HEK293 (cell line): ENCODE results near the gene TACR2.

ENCODE experiments used
- CTCF ChIA-PET: fragments of 350-600 bp; formaldehyde crosslinking; extraction: SDS; loops from one replicate; lab custom pipeline; 2021; ENCODE audit warnings: antibody characterized with exemption; lab: Yijun Ruan, JAX
- POLR2A ChIA-PET: fragments of 300-600 bp; formaldehyde crosslinking; extraction: SDS; loops from one replicate; lab custom pipeline; 2020; ENCODE audit warnings: antibody characterized with exemption, inconsistent platforms; lab: Yijun Ruan, JAX
- H3K27ac ChIP-seq: fragments of 200-500 bp; sonication (Bioruptor generic); 2 replicates; pipeline ENCODE4 v1.5.1; 2014; ENCODE audit warnings: low read depth, low read length, control low read depth, inconsistent platforms; ENCODE audit errors: extremely low read depth
- H3K36me3 ChIP-seq, 2 experiments: fragments of 200-500 bp in 1 of 2; sonication (Bioruptor generic) in 1 of 2; 1 replicate in 1 of 2; 2 replicates in 1 of 2; pipeline ENCODE4 v1.5.1; 2014 to 2017; ENCODE audit warnings: inconsistent platforms in 2 of 2, low read length in 2 of 2; ENCODE audit not compliant: control insufficient read depth in 2 of 2, insufficient read depth in 1 of 2
- H3K4me1 ChIP-seq: fragments of 200-500 bp; sonication (Bioruptor generic); 2 replicates; pipeline ENCODE4 v1.5.1; 2014; ENCODE audit warnings: mild to moderate bottlenecking, low read length, inconsistent platforms; ENCODE audit not compliant: control insufficient read depth, insufficient read depth
- H3K4me3 ChIP-seq: 2 replicates; pipeline ENCODE4 v1.5.1; 2011; ENCODE audit warnings: low read depth, mild to moderate bottlenecking, control low read depth, low read length, moderate library complexity
- H3K9me3 ChIP-seq: fragments of 200-500 bp; sonication (Bioruptor generic); 2 replicates; pipeline ENCODE4 v1.5.1; 2014; ENCODE audit warnings: low read depth, low read length, inconsistent platforms; ENCODE audit not compliant: control insufficient read depth, insufficient read depth
- GFI1B ChIP-seq: fragments of 450-650 bp; formaldehyde crosslinking; IDR thresholded peaks from 2 replicates; pipeline ENCODE4 v1.5.1; 2016; ENCODE audit warnings: missing biosample characterization, missing genetic modification characterization
- OSR2 ChIP-seq: fragments of 450-650 bp; formaldehyde crosslinking; IDR thresholded peaks from 2 replicates; pipeline ENCODE4 v1.5.1; 2016; ENCODE audit warnings: missing biosample characterization, missing genetic modification characterization
- REPIN1 ChIP-seq: fragments of 450-650 bp; formaldehyde crosslinking; IDR thresholded peaks from 2 replicates; pipeline ENCODE4 v1.5.1; 2017; ENCODE audit warnings: missing biosample characterization, missing genetic modification characterization, low read depth
- SP2 ChIP-seq: fragments of 450-650 bp; formaldehyde crosslinking; IDR thresholded peaks from 2 replicates; pipeline ENCODE4 v1.5.1; 2016; ENCODE audit warnings: missing biosample characterization, missing genetic modification characterization
- YY1 ChIP-seq: fragments of 450-650 bp; formaldehyde crosslinking; IDR thresholded peaks from 2 replicates; pipeline ENCODE4 v1.5.1; 2018; ENCODE audit warnings: missing biosample characterization, missing genetic modification characterization
- ZBTB8A ChIP-seq: fragments of 450-650 bp; formaldehyde crosslinking; IDR thresholded peaks from 2 replicates; pipeline ENCODE4 v1.5.1; 2016; ENCODE audit warnings: missing biosample characterization, missing genetic modification characterization
- ZFP37 ChIP-seq: fragments of 450-650 bp; formaldehyde crosslinking; IDR thresholded peaks from 2 replicates; pipeline ENCODE4 v1.5.1; 2016; ENCODE audit warnings: missing biosample characterization, missing genetic modification characterization
- ZFP69B ChIP-seq: fragments of 450-650 bp; formaldehyde crosslinking; IDR thresholded peaks from 2 replicates; pipeline ENCODE4 v1.5.1; 2016; ENCODE audit warnings: missing biosample characterization, missing genetic modification characterization
- ZIC2 ChIP-seq: fragments of 450-650 bp; formaldehyde crosslinking; IDR thresholded peaks from 2 replicates; pipeline ENCODE4 v1.5.1; 2016; ENCODE audit warnings: missing biosample characterization, missing genetic modification characterization
- ZNF184 ChIP-seq: fragments of 450-650 bp; IDR thresholded peaks from 2 replicates; pipeline ENCODE4 v1.5.1; 2018; ENCODE audit warnings: missing biosample characterization, mild to moderate bottlenecking, missing genetic modification characterization
- ZNF2 ChIP-seq: fragments of 450-650 bp; formaldehyde crosslinking; IDR thresholded peaks from 2 replicates; pipeline ENCODE4 v1.5.1; 2016; ENCODE audit warnings: missing biosample characterization, missing genetic modification characterization
- ZNF239 ChIP-seq: fragments of 450-650 bp; formaldehyde crosslinking; IDR thresholded peaks from 2 replicates; pipeline ENCODE4 v1.5.1; 2016; ENCODE audit warnings: missing biosample characterization, missing genetic modification characterization
- ZNF341 ChIP-seq: fragments of 450-650 bp; formaldehyde crosslinking; IDR thresholded peaks from 2 replicates; pipeline ENCODE4; 2016; ENCODE audit warnings: low read depth, missing biosample characterization, missing genetic modification characterization
- ZNF391 ChIP-seq: fragments of 450-650 bp; formaldehyde crosslinking; IDR thresholded peaks from 2 replicates; pipeline ENCODE4 v1.5.1; 2016; ENCODE audit warnings: low read depth, missing biosample characterization, missing genetic modification characterization, borderline replicate concordance
- ZNF404 ChIP-seq: fragments of 450-650 bp; formaldehyde crosslinking; IDR thresholded peaks from 2 replicates; pipeline ENCODE4 v1.5.1; 2017; ENCODE audit warnings: missing biosample characterization, missing genetic modification characterization
- ZNF416 ChIP-seq: fragments of 450-650 bp; formaldehyde crosslinking; IDR thresholded peaks from 2 replicates; pipeline ENCODE4 v1.5.1; 2016; ENCODE audit warnings: missing biosample characterization, missing genetic modification characterization
- ZNF521 ChIP-seq: fragments of 450-650 bp; formaldehyde crosslinking; IDR thresholded peaks from 2 replicates; pipeline ENCODE4 v1.5.1; 2017; ENCODE audit warnings: missing biosample characterization, mild to moderate bottlenecking, missing genetic modification characterization
- ZNF549 ChIP-seq: fragments of 450-650 bp; IDR thresholded peaks from 2 replicates; pipeline ENCODE4 v1.5.1; 2018; ENCODE audit warnings: missing biosample characterization, missing genetic modification characterization, mild to moderate bottlenecking, inconsistent platforms, moderate library complexity
- ZNF555 ChIP-seq: fragments of 450-650 bp; formaldehyde crosslinking; conservative IDR thresholded peaks from 2 replicates; pipeline ENCODE4 v1.5.1; 2017; ENCODE audit warnings: missing biosample characterization, mild to moderate bottlenecking, missing genetic modification characterization, inconsistent platforms
- ZNF600 ChIP-seq: fragments of 450-650 bp; formaldehyde crosslinking; IDR thresholded peaks from 2 replicates; pipeline ENCODE4 v1.5.1; 2016; ENCODE audit warnings: missing biosample characterization, missing genetic modification characterization
- ZNF660 ChIP-seq: fragments of 450-650 bp; IDR thresholded peaks from 2 replicates; pipeline ENCODE4 v1.5.1; 2018; ENCODE audit warnings: missing biosample characterization, mild to moderate bottlenecking, missing genetic modification characterization
- ZNF670 ChIP-seq: fragments of 450-650 bp; formaldehyde crosslinking; IDR thresholded peaks from 2 replicates; pipeline ENCODE4 v1.5.1; 2016; ENCODE audit warnings: missing biosample characterization, missing genetic modification characterization, low read depth
- ZNF785 ChIP-seq: fragments of 450-650 bp; formaldehyde crosslinking; IDR thresholded peaks from 2 replicates; pipeline ENCODE4 v1.5.1; 2016; ENCODE audit warnings: missing biosample characterization, missing genetic modification characterization
- ZNF830 ChIP-seq: fragments of 450-650 bp; IDR thresholded peaks from 2 replicates; pipeline ENCODE4 v1.5.0; 2018; ENCODE audit warnings: missing biosample characterization, missing genetic modification characterization, low read depth, mild to moderate bottlenecking, moderate library complexity
- TF ChIP-seq, protein P1 (sequence below): fragments of 450-650 bp; formaldehyde crosslinking; conservative IDR thresholded peaks from 2 replicates; pipeline ENCODE4 v1.5.1; 2016; ENCODE audit warnings: low read depth, missing biosample characterization, missing genetic modification characterization
- TF ChIP-seq, protein P2 (sequence below): fragments of 450-650 bp; formaldehyde crosslinking; IDR thresholded peaks from 2 replicates; pipeline ENCODE4 v1.5.1; 2016; ENCODE audit warnings: missing biosample characterization, missing genetic modification characterization
- TF ChIP-seq, protein P3 (sequence below): fragments of 450-650 bp; IDR thresholded peaks from 2 replicates; pipeline ENCODE4 v1.5.1; 2018; ENCODE audit warnings: missing biosample characterization, missing genetic modification characterization
- TF ChIP-seq, protein P4 (sequence below): fragments of 450-650 bp; formaldehyde crosslinking; IDR thresholded peaks from 2 replicates; pipeline ENCODE4 v1.5.1; 2016; ENCODE audit warnings: missing biosample characterization, missing genetic modification characterization
- TF ChIP-seq, protein P5 (sequence below): fragments of 450-650 bp; formaldehyde crosslinking; IDR thresholded peaks from 2 replicates; pipeline ENCODE4 v1.5.1; 2016; ENCODE audit warnings: missing biosample characterization, missing genetic modification characterization

TACR2 gene

DNA sequence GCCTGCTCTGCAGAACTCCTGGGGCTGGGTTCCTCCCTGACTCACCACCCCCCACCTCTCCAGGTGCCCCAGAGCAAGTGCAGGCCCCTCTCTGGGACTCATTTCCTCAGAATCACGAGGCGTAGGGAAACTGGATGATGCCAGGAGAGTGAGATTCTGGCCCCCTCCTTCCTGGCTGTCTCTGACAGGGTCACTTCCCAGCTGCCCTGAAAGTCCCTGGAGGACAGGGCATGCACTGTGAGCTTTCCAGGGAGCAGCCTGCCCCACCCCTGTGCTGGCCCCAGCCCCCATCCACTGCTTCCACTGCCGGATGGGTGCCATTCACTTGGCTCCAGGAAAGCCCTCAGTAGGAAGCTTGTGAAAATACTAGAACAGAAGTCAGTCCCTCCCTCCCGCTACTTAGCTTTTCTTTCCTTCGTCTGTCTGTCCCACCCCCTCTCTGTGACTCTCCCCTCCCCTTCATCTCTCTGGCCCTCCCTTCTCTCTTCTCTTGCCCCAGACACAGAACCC, 10.4 kb downstream of the TACR2 start (continued):
- TF ChIP-seq, protein P1, sequence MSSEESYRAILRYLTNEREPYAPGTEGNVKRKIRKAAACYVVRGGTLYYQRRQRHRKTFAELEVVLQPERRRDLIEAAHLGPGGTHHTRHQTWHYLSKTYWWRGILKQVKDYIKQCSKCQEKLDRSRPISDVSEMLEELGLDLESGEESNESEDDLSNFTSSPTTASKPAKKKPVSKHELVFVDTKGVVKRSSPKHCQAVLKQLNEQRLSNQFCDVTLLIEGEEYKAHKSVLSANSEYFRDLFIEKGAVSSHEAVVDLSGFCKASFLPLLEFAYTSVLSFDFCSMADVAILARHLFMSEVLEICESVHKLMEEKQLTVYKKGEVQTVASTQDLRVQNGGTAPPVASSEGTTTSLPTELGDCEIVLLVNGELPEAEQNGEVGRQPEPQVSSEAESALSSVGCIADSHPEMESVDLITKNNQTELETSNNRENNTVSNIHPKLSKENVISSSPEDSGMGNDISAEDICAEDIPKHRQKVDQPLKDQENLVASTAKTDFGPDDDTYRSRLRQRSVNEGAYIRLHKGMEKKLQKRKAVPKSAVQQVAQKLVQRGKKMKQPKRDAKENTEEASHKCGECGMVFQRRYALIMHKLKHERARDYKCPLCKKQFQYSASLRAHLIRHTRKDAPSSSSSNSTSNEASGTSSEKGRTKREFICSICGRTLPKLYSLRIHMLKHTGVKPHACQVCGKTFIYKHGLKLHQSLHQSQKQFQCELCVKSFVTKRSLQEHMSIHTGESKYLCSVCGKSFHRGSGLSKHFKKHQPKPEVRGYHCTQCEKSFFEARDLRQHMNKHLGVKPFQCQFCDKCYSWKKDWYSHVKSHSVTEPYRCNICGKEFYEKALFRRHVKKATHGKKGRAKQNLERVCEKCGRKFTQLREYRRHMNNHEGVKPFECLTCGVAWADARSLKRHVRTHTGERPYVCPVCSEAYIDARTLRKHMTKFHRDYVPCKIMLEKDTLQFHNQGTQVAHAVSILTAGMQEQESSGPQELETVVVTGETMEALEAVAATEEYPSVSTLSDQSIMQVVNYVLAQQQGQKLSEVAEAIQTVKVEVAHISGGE, result no peak
- TF ChIP-seq, protein P2, sequence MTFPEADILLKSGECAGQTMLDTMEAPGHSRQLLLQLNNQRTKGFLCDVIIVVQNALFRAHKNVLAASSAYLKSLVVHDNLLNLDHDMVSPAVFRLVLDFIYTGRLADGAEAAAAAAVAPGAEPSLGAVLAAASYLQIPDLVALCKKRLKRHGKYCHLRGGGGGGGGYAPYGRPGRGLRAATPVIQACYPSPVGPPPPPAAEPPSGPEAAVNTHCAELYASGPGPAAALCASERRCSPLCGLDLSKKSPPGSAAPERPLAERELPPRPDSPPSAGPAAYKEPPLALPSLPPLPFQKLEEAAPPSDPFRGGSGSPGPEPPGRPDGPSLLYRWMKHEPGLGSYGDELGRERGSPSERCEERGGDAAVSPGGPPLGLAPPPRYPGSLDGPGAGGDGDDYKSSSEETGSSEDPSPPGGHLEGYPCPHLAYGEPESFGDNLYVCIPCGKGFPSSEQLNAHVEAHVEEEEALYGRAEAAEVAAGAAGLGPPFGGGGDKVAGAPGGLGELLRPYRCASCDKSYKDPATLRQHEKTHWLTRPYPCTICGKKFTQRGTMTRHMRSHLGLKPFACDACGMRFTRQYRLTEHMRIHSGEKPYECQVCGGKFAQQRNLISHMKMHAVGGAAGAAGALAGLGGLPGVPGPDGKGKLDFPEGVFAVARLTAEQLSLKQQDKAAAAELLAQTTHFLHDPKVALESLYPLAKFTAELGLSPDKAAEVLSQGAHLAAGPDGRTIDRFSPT (tag by site-specific recombination), result no peak
- TF ChIP-seq ZNF184 (tag by site-specific recombination), result no peak
- no peak for TF ChIP-seq ZNF660 (tag by site-specific recombination)
- TF ChIP-seq ZFP37 (tag by site-specific recombination), result no peak
- TF ChIP-seq ZNF416 (tag by site-specific recombination), result no peak
- TF ChIP-seq ZNF404 (tag by site-specific recombination), result no peak
- TF ChIP-seq SP2, result peak; percentile 31; the same call in 1 of the 2 replicates
- TF ChIP-seq, protein P3, sequence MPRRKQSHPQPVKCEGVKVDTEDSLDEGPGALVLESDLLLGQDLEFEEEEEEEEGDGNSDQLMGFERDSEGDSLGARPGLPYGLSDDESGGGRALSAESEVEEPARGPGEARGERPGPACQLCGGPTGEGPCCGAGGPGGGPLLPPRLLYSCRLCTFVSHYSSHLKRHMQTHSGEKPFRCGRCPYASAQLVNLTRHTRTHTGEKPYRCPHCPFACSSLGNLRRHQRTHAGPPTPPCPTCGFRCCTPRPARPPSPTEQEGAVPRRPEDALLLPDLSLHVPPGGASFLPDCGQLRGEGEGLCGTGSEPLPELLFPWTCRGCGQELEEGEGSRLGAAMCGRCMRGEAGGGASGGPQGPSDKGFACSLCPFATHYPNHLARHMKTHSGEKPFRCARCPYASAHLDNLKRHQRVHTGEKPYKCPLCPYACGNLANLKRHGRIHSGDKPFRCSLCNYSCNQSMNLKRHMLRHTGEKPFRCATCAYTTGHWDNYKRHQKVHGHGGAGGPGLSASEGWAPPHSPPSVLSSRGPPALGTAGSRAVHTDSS, result no peak
- no peak for TF ChIP-seq ZBTB8A (tag by site-specific recombination)
- no peak for TF ChIP-seq ZNF391 (tag by site-specific recombination)
- TF ChIP-seq ZNF239 (tag by site-specific recombination), result no peak

DNA sequence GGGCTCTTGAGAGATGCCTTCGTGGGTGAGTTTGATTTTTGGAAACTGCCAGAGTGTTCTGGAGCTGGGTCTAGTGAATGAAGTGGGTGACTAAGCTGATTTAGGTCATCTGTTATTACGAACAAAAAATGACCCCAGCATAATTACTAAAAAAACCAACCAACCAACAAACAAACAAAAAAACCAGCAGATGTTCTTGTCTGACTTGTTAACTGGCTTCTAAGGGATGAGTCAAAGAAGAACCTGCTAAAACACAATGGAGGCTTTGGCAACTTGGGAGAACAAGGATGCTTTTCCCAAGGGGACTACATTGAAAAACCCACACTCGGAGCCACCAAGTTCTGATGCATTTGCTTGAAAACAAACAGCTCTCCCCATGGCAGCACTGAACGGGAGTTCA, 11.5 kb downstream of the TACR2 start:
- H3K4me3 ChIP-seq, result no peak overlapping the region
- H3K4me1 ChIP-seq, result no peaks in the 10 kb centered on the region; the same call in 1 of the 2 replicates
- TF ChIP-seq, protein P4, sequence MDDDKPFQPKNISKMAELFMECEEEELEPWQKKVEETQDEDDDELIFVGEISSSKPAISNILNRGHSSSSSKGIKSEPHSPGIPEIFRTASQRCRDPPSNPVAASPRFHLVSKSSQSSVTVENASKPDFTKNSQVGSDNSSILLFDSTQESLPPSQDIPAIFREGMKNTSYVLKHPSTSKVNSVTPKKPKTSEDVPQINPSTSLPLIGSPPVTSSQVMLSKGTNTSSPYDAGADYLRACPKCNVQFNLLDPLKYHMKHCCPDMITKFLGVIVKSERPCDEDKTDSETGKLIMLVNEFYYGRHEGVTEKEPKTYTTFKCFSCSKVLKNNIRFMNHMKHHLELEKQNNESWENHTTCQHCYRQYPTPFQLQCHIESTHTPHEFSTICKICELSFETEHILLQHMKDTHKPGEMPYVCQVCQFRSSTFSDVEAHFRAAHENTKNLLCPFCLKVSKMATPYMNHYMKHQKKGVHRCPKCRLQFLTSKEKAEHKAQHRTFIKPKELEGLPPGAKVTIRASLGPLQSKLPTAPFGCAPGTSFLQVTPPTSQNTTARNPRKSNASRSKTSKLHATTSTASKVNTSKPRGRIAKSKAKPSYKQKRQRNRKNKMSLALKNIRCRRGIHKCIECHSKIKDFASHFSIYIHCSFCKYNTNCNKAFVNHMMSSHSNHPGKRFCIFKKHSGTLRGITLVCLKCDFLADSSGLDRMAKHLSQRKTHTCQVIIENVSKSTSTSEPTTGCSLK (tag by site-specific recombination), result no peak
- no peak for TF ChIP-seq ZNF830 (tag by site-specific recombination)
- no peak for TF ChIP-seq YY1 (tag by site-specific recombination)
- TF ChIP-seq, protein P5, sequence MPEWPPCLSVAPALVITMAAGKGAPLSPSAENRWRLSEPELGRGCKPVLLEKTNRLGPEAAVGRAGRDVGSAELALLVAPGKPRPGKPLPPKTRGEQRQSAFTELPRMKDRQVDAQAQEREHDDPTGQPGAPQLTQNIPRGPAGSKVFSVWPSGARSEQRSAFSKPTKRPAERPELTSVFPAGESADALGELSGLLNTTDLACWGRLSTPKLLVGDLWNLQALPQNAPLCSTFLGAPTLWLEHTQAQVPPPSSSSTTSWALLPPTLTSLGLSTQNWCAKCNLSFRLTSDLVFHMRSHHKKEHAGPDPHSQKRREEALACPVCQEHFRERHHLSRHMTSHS (tag by site-specific recombination), result no peak
- TF ChIP-seq ZIC2, result no peak
- TF ChIP-seq GFI1B (tag by site-specific recombination), result no peak
- TF ChIP-seq ZNF521 (tag by site-specific recombination), result no peak
- TF ChIP-seq ZNF2 (tag by site-specific recombination), result no peak
- TF ChIP-seq ZNF549 (tag by site-specific recombination), result no peak
- TF ChIP-seq ZFP69B (tag by site-specific recombination), result no peak
- TF ChIP-seq OSR2 (tag by site-specific recombination), result no peak
- no peak for TF ChIP-seq ZNF600 (tag by site-specific recombination)
- TF ChIP-seq ZNF555 (tag by site-specific recombination), result no peak
- no peak for TF ChIP-seq REPIN1
- TF ChIP-seq ZNF785 (tag by site-specific recombination), result no peak
- TF ChIP-seq ZNF670 (tag by site-specific recombination), result no peak
- TF ChIP-seq ZNF341 (tag by site-specific recombination), result no peak
- ChIA-PET POLR2A (no interaction called here), CTCF (interaction anchor here (0.6 to 1.6 kb wide), 5 partner anchors 12 to 167 kb away, joined by 3 to 6 read pairs (median 3); no protein-coding TSS in a partner anchor)
- no peaks in the 10 kb centered on the region for H3K9me3 ChIP-seq
- peaks cover 0 to 16% of the 10 kb centered on the region in 2 experiments; a peak in 2 of 3 replicates for H3K36me3 ChIP-seq
- no peak overlapping the region for H3K27ac ChIP-seq
